SKM-1 (cell line): ENCODE measurements around the gene RBPJL.

ENCODE experiments used
- DNase-seq: peaks from one replicate; lab custom pipeline; 2025; ENCODE audit not compliant: unreplicated experiment; lab: John Stamatoyannopoulos, UW

Gene RBPJL, protein sequence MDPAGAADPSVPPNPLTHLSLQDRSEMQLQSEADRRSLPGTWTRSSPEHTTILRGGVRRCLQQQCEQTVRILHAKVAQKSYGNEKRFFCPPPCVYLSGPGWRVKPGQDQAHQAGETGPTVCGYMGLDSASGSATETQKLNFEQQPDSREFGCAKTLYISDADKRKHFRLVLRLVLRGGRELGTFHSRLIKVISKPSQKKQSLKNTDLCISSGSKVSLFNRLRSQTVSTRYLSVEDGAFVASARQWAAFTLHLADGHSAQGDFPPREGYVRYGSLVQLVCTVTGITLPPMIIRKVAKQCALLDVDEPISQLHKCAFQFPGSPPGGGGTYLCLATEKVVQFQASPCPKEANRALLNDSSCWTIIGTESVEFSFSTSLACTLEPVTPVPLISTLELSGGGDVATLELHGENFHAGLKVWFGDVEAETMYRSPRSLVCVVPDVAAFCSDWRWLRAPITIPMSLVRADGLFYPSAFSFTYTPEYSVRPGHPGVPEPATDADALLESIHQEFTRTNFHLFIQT

DNA sequence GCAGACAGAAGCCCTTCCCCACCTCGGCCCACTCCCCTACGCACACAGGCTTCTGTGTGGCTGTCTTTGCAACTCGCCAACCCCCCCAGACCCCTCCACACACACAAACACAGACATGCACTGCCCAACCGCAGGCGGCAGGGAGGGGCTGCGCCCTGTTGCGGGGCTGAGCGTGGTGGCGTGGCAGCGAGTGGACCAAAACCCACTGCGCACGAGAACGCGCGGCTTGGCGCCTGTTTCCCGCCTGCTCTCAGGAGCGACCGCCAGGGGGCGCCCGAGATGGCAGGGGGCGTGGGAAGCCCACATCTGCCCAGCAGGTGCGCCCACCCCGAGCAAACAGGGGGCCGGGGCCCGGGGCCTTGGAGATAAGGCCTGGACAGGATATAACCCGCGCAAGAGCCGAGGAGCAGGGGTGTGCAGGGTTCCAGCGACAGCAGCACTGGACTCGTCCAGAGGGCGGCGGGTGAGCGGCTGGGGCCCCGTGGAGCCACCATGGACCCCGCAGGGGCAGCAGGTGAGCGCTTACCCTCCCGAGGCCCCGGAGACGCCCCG lies at the start of gene RBPJL:
Gene RBPJL, plus strand, starts transcription at position 410 of the 552 bp plus-strand sequence. Its CDS starts 83 bp downstream, at position 493.
- no peak for DNase-seq

DNA sequence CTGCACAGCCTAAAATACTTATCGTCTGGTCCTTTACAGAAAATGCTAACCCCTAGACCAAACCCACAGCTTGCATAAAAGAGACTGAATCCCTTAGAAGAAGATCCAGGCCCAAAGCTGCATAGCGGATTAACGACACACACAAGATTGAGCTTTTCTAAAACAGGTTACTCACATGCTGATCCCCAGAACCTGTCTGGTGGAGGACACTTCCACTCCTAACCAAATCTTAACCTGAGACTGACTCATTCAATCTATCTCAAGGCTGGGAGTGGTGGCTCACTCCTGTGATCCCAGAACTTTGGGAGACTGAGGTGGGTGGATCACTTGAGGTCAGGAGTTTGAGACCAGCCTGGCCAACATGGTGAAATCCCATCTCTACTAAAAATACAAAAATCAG lies 49.5 kb upstream of the RBPJL start:
- no peak for DNase-seq

DNA sequence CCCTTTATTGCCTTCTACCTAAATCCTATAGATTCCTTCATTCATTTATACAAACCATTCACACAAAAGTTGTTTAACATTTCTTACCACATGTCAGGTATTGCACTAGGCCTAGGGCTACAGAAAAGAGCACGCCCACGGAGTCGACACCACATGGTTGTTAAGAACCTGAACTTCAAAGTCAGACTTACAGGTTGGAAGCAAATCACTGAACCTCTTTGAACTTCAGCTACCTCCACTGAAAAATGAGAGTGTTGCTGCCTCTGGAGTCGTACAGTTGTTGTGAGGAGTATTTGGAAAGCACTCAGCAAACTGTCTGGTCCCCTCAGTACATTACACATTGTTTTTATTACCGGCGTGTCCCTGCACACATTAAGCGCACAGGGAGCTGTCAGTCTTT lies 48.9 kb upstream of the RBPJL start:
- no peak for DNase-seq

DNA sequence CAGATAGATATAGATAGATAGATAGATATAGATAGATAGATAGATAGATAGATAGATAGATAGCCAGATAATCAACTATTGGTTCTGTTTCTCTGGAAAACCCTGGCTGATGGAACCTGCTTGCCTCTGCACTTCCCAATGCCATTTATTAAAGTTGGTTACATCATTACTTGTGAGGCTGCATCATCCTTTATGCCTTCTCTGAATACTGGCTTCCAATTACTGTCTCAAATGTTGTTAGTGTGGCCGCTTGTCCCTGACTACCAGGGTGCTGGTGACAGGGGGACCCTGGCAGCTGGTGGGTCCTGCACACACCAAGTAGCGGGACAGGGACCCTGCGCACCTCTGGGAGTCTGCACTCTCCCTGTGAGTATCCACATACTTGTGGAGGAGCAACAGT lies 48.4 kb upstream of the RBPJL start:
- no peak for DNase-seq

DNA sequence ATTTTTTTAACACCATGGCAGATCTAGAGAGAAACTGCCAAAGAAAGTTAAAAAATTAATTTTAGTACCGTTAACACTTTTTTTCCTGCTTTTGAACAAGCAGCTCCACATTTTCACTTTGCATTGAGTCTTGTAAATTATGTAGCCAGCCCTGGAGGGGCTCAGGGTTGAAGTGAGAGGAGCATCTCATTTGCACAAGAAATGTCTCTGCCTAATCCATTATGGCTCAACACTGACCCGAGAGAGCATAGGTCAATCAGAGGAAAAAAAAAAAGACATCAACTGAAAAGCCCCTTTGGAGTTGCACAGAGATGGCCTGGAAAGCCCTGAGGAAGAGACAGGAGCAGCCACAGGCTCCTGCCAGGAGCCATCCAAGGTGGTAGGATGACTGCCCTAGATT lies 48.0 kb upstream of the RBPJL start:
- no peak for DNase-seq

DNA sequence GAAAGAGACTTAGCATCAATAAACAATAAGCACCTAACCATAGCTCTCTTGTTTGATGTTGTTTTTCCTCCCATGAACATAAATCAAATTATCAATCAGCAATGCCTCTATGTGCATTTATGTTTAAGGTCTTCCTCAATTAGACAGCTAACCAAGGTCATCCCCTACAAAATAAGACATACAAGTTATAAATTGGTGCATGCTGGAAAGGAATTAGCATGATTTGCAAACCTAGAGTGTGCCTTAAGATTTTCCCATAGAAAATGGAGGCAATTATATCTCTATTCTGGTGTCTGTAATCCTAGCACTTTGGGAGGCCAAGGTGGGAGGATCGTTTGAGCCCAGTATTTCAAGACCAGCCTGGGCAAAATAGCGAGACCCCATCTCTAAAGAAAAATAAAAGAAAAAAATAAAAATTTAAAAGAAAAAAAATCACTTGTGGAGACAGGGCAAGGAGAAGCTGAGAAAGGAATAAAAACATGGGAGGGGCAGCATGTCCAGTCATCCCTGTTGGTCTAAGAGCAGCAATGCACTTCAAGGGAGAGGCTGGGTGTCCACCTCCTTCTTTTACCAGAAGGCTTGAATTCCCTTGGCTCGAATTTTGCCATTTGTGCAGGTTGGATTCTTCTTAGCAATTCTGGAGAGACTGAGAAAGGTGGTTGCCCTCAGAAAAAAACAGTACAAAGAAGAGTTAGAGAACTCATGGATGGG lies 42.9 kb upstream of the RBPJL start:
- DNase-seq: no peak

DNA sequence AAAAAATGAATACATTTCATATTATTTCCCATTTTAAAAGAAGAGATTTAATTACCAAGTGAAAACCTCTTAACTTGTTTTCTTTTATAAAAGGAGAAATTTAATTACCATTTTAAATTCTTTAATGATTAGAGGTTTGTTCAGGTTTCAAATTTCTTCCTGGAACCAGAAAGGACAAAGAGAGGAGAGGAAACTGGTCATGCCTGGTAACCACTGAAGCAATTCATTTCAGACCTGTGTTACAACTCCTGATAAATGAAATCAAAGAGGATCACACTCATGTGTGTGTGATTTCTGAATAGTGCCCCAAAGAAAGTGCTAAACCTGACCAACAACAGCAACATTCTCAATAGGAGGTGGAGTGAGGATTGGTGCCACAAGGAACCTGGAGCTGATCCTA lies 39.7 kb upstream of the RBPJL start:
- no peak for DNase-seq

DNA sequence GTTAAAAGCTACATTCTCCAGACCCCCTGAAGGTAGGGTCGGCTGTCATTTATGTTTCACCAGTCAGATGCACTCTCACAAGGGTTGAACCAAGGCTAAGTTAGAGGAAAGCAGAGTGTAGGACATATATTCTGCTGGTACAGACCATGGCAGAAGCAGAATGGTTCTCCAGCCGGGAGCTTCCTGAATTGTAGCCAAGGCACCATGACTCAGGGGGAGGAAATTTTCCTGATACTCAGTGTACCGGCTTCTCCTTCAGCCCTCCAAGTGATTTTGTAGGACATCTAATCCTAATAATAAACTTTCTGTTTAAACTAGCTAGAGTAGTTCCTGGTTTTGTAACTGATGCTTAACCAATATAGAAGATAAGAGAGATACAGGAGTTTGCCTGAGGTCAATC lies 38.1 kb upstream of the RBPJL start:
- no peak for DNase-seq

DNA sequence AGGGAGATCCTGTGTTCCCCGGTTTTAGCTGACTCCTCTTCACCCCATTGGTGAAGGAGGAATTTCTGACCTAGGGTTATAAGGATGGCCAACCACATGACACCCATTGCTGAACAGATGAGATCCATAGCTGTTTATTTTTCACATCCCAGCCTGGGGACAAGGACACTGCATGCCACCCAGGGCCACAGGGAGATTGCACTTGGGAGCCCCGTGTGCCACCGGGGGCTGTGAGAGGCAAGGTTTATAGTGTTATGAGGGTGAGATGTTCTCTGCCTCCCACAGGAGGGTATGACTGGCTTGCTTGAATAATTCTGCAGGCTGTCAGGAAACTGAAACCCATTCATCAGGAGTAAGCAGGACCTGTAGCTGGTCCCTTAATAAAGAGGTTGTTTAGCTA lies 37.6 kb upstream of the RBPJL start:
- DNase-seq: no peak

DNA sequence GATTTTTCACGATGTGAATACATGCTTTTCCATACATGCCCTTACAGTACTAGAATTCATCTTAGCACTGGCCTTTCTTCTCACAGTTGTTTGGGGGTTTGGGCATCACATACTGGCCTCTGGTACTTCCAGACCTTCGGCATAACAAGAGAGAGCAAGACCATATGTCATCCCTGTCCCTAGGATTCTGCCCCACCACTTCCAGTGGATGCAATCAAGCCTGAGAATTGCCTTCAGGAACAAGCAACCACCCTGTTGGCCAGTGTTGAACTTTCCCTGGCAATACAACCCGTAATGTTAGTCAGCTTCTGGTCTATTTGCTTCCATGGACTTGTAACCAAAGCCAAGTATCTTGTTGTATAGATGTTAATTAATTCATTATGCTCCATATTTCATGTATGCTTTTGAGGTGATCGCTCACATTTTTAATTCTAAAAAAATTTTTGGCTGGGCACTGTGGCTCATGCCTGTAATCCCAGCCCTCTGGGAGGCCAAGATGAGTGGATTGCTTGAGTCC lies 36.8 kb upstream of the RBPJL start:
- no peak for DNase-seq

DNA sequence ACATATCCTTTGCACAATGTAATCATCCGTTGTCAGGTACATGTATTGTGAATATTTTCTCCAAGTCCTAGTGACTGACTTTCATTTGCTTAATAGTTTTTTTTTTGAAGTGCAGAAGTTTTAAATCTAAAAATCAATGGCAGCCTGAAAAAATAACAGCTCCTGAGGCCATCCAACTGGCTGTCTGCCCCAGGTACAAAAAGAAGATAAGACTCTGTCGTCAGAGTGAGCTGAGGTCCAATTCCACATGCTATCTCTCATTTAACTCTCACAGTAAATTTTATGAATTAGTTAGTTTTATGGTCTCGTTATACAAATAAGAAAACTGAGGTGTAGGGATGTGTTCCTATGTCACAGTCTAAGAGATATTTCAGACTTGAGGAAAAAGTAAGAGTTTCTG lies 31.3 kb upstream of the RBPJL start:
- DNase-seq: no peak

DNA sequence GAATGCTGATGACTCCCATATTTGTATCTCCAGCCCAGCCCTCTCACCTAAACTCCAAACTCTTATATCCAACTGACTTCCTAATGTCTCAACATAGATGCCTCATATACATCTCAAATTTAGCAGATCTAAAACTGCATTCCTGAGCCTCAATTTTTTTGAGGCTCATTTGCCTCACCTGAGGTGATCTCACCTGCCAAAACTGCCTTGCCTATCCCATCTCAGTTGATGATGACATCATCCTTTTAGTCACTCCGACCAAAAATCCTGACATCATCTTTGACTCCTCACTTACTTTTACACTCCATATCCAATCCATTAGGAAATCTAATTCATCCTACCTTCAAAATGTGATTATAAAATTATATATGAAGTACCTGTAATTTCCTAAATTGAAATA lies 26.6 kb upstream of the RBPJL start:
- DNase-seq: no peak

DNA sequence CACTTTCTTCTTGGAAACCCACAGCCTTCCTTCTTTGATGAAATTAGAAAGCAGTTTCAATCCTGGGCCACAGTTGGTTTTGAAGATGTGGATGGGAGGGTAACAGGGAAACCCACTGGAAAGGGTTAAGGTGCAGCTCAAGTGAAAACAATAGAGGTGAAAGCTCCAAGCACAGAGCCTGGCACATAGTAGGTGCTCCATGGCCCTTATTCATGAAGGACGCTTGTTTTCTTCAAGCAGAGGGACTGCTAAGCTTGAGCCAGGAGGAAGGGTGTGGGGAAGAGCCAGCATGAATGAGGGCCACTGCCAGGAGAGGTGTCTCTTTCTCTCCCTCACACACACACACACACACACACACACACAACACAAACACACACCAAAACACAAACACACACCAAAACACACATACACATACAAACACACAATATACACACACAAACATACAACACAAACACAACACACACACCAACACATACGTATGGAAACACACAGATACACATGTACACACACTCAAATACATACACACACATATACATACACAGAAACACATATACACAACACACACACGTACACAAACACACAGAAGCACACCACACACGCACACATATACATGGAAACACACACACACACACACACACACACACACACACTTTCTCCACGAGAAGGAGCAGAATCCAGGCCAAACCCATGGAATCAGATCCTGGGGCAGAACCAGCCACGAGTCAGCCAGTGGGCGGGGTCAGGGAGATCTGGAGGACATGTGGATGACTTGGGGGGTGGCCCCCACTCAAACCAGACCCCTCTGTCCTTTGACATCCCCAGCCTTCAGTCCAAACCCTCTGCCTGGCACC lies 23.7 kb upstream of the RBPJL start:
- no peak for DNase-seq

DNA sequence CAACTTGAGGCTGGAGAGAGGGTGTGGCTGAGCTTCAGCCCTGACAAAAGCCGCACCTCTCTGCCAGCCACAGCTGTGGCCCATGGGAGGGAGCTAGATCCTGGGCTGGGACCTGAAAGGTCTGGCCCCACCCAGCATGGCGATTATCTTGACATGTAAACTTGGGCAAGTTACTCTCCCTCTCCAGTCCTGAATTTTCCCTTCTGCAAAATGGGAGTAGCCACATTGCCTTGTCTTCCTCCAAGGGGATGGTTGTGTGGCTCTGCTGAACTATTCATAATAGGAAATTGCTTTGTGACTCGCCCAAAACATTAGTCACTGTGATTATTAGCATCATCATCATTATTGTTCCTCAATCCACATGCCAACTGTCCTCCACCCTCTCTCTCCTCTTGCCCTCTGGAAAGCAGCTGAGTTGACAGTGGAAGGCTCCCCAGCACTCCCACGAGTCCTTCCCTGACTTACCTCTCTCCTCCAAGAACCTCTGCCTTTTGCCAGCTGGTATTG lies 23.0 kb upstream of the RBPJL start:
- DNase-seq: no peak

DNA sequence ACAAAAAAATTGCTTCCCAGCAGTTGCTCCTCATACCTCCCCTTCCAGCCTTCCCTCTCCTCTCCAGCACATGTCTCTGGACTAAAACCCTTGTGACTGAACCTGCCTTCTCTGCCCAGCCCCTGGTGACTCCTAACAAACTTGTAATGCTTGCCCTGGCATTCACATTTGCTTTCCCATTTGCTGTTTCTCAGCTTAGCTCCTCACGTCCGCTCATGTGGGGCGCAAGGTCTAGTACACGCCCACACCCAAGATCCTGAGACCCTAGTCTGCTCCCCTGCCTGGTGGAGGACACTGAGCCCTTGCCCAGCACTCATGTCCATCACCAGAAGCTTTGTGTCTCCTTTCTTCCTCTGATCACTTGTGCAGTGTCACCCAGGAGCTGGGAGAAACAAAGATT lies 18.3 kb upstream of the RBPJL start:
- no peak for DNase-seq

DNA sequence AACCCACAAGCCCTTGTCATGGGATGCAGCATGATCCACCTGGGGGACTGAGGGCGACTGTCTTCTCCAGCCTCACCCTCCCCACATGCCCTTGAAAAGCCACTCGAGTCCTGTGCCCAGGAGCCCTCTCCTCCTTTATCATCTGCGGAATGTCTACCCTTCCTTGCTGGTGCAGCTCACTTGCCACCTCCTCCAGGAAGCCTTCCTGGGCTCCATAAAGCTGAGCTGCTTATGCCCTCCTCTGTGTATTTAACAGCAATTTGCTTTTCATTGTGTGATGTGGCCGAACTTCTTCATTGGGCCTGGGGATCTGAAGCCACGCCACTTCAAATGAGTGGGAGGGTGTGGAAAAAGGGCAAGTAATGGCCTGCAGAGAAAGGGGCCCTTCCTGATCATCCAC lies 17.8 kb upstream of the RBPJL start:
- no peak for DNase-seq

DNA sequence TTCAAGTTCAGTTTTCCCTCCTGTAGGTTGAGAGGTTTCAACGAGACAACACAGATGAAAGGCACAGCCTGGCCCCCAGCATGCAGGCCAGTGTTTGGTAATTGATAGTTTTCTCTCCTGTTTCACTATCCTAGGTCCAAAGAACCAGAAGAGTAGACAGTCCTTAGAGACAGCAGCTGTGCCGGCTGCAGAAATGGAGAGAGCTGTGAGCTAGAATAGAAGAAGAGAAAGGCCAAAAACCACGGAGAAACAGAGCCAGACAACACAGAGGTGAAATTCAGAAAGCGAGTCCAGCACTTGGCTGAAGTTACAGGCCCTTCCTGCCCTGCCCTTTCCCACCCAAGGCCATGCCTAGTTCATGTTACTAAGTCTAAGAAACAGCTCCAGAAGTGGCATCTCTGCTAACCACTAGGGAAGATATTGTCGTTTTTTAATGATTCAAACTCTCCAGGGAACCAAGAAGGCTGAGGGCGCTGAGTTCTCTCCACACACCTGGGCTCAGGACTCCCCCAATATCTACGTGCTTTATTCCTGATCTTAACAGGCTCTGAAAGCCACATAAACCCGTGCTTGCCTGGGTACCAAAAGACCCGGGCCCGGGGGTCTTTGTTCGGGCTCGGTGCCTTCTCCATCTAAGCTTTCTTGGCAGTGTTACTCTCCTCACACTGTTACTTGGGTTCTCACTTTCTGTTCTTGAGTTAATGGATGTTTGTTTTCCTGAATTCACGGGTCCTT lies 16.5 kb upstream of the RBPJL start:
- no peak for DNase-seq

DNA sequence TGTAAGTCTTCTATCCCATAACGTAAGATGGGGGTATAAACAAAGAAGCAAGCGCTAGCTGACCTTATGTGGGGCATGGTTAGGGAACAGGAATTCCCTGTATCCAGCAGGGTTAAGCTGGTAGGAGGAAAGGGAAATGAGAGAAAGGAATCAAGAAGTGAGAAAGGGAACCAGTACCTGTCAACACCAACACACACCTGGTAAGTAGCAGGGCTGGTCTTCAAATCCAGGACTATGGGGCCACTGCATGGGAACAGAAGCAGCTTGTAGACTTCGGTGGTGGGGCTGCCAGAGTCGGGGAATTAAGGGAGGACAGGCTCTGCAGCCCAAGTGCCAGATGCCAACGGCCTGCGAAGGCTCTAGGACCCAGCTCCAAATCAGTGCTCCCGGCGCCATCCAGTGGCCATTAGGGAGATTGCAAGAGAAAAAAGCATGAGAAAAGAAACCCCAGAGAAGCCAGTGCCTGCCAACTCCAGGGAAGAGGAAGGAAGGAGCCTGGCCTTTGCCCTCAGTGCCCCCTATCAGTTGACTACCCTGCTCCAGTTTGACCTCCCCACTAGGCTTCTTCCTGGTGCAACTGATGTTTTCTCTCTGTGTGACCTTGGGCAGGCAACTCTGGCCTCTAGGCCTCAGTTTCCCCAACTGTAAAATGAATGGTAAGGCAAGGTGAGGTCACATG lies 15.8 kb upstream of the RBPJL start:
- DNase-seq: peak; percentile 77

DNA sequence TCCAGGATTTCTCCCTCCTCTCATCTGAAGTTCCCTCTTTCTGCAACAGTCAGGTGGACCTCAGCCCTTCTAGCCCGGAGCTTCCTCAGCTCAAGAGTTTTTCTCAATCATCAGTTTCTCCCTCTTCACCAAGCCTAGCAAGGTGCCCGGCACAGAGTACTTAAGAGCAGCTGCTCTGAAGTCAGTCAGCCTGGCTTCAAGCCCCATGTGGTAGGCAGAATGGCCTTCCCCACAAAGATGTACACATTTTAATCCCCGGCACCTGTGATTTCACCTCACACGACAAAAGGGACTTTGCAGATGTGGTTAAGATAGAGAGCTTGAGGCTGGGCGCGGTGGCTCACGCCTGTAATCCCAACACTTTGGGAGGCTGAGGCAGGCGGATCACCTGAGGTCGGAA lies 15.1 kb upstream of the RBPJL start:
- DNase-seq: no peak

DNA sequence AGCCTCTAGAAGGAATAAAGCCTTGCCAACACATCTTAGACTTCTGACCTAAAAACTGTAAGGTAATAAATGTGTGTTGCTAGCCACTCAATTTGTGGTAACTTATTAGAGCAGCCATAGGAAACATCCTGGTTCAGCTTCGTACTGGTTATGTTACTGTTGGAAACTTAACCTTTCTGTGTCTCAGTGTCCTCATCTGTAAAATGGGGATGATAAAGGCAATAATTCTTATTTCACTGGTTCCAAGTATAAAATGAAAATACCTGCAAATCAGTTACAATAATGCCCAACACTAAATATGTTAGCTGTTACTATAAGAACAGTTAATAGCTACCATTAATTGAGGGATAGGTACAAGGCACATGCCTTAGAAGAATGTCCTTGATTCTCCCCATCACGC lies 14.3 kb upstream of the RBPJL start:
- DNase-seq: no peak
